Activated CD4-positive, alpha-beta T cell treated with anti-CD3 and anti-CD28 coated beads, Interleukin-2, amount 50 U/mL, for 48 hours (primary cell): ENCODE measurements around the gene ZSCAN31.
"Not testable (repeated sequence)": the region's sequence is repeated elsewhere in the genome, so short reads cannot be mapped to it uniquely, and the experiment has no call there.

Experiments
- DNase-seq, 2 experiments: peaks; one replicate each; pipeline ENCODE4 v3.0.0-alpha.2; 2020

ZSCAN31 gene

DNA sequence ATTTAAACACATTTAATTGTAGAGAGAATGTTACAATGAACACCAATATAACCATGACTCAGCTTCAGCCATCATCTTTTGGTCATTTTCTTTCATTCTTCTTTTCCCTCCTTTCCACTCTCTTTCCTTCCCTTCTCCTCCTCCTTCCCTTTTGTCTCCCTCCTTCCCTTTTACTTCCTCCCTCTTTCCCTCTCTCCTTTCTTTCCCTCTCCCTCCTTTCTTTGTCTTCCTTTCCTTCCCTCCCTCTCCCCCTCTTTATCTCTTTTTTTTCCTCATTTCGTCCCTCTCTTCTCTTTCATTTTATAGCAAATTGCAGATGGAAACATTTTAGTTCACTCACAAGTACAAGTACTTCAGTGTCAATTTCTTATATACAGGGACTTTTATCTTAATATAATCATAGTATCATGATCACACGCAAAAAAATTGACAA lies 15.6 kb upstream of the ZSCAN31 start:
- DNase-seq = no peak

DNA sequence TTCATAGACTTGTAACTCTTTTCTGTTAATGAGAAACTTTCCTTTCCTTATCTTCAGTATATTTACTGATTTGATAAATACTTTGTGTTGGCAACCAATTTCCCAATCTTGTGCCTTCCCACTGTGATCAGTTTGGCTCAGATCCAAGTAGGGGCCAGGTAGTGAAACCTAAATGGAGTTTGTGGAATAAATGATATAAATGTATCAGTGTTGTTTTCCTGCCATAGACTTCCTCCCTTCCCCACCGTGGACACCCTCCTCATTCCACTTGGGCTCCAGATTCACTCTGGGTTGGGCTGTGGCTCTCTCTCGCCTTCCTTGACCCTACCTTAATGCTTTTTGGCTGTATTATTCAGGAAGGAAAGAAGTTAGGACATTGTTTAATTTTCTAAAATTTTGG lies 15.1 kb upstream of the ZSCAN31 start:
- no peak for DNase-seq

DNA sequence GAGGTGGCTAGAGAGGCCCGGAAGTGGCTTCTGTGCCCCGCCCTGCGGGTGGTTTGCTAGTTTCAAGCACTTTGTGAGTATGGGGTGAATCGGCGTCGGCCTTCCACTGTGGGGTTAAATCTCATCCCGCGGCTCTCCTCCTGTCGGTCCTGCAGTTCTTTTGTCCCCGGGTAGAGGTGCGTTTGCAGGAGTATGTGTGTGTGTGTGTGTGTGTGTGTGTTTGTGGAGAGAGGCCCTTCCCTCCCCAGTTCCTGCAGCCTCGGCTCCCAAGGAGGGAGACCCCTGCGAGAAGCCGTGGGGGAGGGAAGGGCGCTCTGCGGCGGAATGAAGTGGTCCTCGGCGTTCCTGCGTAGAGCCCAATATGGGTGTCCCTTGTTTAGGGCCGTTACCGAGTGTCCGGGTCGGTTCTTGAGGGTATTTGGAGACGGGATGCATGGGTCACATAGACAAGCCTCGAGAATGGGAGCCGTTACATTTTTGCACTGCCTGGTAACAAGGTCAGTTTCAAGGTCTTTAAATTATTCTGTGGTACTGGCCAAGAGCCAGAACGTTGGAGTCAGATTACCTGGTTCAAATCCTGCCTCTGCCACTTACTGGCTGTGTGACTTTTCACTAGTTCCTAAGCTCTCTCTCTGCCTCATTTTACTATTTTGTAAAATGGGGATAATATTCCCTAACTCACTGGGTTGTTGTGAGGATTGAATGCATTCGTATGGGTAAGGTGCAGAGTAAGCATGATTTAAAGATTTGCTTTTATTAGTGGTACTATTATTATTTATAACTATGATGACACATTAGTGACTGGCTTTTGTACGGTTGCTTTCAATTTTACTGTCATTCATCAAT lies 14.2 kb upstream of the ZSCAN31 start, which contains the start of gene ZKSCAN3:
ZKSCAN3 (plus strand) TSS at position 56 of the 846 bp plus-strand sequence. CDS start 9,640 bp downstream, outside the sequence.
- DNase-seq = peak; percentile 85 to 90

DNA sequence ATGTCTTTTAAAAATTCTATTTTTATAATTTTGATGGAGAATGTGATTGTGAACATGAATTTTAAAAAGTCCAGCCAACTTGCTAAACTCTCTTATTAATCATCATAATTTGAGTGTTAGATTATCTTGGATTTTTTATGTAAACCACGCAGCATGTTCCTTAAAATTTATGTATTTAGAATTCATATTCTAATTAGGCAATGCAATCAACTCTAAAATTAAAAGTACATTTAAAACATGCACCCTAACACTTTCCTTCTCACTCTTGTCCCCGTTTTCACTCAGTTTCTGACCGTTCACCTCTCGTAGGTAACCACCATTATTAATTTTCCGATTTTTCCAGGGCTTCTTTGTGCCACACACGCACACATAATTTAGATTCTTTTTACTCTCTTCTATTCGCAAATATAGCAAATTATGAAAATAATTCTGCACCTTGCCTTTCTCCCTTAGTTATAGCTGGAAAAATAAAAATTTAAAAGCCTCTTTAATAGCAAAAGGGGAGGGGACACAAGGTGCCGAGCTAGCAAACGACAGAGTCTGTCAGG lies 13.5 kb upstream of the ZSCAN31 start:
- DNase-seq = no peak

DNA sequence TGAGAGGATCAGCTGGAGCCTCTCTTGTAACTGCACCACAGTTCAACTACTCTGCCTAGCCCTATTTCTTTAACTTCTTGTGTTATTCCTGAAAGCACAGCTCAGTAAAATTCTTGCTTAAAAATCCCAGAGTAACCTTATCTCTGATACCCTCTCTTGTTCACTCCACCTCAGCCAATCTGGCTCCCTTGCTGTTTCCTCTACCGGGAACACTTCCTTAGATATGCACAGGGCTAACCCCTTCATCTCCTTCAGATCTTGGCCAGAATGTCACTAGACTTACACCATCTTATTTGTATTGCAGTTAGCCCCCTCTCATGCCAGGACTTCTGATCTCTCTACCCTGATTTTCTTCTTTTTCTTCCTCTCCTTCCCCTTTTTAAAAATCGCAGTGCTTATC lies 11.2 kb upstream of the ZSCAN31 start:
- no peak for DNase-seq

DNA sequence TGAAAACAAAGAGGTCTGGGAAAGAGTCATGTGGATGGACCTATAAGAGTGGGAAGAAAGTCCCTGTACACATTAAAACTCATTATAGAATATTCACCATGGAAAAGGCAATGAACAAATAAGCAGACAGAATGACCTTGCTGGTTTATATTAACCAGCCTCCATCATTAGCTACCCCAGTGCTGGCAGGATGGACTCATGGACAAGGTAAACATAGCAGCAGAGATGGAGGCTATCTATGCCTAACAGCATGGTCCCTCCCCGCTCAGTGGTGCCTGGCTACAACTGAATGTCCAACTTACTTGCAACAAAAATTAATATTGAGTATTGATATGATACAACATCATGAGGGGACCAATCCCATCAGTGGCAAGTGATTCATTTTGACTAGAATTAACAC lies 9.3 kb upstream of the ZSCAN31 start:
- no peak for DNase-seq

DNA sequence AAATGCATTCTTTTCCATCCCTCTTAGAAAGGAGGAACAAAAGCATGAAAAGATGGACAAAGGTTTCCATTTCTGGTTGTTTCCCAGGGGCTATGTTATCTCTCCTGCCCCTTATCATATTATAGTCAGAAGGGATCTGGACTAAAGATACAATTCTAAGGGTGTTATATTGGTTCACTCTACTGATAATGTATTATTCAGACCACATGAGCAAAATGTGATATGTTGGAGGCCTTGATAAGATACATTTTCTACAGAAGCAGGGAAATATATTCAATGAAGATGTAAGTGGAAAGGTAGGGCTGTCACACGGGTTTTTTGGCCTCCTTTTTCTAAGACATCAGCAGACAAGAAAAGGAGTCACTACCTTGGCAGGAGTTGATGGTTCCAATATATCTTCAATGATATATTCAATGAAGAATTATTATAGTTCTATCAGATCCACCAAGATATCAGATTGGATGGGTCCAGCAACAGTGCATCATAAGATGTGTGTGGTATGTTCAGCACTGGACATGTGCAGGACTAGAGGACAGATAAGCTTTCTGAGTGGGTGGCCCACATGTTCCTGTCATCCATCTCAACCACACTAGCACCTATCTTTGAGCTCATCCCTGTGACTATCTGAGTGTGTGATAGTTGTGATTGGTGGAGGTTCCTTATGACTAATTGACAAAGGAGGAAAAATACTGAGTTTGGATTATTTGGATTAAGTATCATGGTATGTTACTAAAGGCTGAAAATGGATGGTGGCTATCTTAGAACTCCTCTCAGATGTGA lies 8.1 kb upstream of the ZSCAN31 start:
- DNase-seq = no peak

DNA sequence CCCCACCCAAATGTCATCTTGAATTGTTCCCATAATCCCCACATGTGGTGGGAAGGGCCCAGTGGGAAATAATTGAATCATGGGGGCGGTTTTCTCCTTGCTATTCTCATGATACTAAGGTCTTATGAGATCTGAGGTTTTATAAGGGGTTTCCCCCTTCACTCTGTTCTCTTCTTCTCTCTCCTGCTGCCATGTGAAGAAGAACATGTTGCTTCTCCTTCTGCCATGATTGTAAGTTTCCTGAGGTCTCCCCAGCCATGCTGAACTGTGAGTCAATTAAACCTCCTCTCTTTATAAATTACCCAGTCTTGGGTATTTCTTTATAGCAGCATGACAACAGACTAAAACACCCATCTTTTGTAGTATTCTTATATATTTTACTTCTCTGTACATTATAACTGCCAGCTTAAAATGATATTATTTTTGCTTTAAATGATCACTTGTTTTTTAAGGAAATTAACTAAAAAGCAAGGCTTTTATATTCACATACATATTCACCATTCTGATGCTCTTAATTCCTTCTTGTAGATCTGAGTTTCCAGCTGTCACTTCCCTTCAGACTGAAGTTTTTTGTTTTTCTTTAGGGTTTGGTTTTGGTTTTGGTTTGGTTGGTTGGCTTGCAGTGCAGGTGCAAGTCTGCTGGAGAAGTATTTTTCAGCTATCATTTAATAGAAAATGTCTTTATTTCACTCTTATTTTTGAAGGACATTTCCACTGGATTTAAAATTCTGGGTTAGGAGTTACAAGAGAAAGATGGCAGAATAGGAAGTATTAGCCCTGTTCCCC lies 4.6 kb upstream of the ZSCAN31 start:
- DNase-seq = no peak

DNA sequence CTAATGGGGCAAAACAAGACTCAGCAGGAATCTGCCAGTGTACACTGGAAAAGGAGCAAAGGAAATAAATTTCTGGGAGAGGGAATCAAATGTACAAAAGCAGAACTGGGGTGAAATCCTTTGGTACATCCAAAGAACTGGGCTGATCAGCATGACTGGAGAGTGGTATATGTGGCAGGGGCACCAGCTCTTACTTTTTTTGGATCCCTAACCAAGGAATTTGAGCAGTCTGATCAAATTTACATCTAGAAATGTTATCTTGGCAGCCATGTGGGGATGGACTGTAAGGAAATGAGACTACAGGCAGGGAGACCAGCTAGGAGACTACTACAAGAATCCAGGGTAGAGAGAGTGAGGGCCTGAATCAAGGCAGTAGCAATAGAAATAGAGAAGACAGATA lies 1.2 kb upstream of the ZSCAN31 start:
- DNase-seq = no peak

DNA sequence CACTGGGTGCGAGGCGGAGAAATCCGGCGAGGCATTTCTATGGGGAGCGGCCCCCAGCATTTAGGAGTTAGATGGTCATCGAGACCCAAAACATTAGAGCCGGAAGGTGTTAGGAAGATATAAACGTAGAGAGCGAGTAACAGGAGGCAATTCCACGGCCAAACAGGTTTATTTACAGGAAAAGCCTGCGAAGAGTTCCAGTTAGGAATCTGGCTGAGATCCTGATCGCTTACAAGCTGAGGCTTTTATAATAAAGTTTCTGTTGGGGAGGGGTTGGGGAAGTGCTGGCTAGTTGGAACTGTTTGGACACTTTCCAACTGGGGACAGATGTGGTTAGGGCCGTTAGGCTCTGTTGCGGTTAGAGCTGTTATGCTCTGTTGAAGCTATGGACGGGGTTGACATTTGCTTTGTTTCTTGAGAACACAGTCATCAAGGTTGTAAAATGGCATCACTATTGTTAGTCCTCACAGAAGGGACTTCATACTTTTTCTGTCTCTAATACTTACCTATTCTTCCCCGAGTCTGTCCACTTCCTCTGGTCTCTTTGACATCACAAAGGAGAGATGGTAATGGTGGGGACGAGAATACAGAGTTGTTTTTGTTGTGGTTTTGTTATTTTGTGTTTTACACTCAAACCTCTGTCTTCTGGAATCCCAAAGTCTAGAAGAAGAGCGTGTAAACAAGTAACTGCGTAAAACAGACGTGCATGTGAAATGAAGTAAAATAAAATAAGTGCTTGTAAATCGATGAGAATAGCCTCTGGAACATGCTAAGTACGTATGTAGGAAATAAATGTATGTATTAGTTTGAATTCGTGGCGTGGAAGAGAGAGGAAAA lies 554 bp upstream of the ZSCAN31 start:
- DNase-seq = peak in 1 of 2 experiments; percentile 9

DNA sequence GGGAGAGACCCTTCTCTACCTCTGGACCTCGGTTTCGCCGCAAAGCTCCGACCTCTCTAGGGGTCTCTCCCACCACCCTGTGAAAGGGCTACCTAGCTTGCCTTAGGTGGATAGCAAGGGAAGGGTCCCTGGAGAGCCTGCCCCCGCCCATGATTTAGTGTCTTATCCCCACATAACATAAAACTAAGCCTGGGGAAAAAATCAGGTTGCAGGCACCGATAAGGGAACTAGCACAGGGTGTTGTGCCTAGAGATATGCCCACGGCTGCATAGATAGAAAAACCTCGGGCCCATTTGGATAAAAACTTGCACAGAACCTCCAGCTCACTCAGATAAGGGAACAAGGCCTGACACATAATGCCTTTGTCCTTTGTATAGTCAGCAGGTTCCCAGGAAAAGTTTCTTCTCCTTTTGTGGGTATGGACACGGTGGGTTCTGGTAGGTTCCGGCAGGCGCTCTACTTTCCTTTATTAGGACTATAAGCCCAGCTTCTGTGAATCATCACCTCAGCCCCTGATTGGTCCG lies 846 bp downstream of the ZSCAN31 start:
- DNase-seq = no peak

DNA sequence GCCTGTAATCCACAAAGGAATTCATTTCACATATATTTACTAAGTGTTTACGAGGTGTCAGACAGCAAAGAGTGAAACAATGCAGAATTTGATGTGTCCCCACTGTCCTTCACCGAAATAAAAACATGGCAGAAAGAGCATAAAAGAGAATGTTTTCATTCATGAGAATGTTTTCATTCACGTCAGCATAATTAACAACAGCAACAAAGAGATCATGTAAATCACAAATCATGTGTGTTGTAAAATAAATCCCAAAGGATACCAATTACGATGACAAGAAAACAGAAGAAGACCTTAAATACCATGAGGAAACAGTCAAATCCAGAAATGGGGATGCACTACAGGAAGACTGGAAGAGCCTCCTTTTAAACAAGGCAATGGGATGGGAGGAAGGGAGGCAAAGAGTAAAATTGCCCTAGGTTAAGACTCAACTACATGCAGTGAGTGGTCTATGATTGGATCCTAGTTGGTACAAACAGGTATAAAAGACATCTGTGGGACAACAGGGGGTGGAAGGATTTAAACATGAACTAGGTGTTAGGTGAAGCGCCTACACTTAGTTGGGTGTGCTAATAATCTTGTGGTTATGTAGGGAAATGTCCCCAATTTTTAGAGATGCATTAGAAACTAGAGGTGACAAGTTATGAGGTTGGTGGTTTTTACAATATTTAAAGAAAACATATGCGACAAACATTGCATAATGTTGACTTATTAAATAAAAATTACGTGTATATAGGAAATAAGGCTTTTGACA lies 1.5 kb downstream of the ZSCAN31 start:
- no peak for DNase-seq

DNA sequence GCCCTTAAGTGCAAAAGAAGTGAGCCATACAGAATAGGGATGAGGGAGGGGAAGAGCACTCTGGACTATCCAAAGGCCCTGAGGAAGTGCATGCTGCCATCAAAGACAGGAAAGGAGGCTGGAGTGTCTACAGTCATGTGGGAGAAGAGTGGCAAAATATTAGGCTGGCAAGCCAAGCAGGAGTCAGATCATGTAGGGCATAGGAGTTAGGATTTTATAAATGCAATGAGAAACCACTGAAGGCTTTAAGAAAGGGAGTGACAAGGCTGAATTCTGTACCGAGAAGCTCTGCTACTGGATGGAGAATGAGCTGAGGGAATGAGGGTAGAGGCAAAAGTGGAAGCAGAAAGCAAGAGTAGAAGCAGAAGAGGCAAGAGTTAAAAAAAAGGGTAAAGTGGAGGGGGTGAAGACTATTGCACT lies 2.3 kb downstream of the ZSCAN31 start:
- DNase-seq = no peak

DNA sequence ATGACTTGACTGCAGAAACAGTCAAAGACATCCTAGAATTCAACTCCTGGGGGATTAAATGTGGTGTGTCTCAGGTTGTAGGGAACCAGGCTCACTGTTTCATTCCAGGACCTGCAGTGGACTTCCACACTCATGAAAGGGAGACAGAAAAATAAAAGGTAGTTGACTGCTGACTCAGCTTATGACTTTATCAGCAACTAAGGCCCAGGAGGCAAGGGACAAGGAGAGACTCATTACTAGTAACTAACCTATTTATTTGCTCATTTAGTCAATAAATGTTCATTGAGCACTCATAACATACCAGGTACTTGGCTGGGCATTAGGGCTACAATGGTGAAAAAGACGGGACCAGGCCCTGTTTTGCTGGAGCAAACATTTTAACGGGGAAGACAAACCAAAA lies 2.9 kb downstream of the ZSCAN31 start:
- no peak for DNase-seq

DNA sequence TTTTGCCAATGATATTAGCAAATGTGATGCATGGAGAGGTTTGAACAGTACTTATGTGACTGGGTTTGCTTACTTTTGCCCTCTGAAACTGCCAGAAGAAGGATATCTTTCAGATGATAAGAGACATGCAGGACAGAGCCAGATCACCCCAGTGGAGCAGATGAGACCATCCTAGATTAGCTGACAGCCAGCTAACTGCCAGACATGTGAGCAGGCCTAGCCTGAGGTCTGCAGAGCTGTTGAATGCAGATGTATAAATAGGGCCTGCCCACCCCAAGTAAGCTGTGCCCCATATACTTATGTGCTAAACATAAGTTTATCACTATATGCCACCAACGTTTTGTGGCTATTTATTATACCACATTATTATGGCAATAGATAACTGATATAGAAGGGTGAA lies 5.9 kb downstream of the ZSCAN31 start:
- DNase-seq = no peak

DNA sequence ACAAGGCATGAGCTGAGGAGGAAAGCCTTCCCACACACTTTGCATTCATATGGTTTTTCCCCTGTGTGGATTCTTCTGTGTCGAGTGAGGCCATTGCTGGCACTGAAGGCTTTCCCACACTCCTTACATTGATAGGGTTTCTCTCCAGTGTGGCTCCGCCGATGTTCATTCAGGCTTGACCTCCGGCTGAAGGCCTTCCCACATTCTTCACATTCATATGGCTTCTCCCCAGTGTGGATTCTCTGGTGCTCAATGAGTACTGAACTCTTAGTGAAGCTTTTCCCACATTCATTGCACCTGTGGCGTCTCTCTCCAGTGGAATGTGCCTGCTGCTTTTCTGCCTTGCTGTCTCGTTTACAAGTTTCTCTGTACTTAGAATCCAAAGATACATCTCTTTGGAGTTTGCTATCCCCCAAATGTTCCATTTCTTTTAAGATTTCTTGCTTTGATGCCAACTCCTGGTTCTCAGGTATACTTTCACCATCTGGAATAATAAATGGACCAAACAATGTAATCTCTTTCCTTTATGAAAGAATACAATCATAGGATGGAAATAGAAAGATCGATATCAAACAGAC lies 9.5 kb downstream of the ZSCAN31 start:
- DNase-seq = no peak

DNA sequence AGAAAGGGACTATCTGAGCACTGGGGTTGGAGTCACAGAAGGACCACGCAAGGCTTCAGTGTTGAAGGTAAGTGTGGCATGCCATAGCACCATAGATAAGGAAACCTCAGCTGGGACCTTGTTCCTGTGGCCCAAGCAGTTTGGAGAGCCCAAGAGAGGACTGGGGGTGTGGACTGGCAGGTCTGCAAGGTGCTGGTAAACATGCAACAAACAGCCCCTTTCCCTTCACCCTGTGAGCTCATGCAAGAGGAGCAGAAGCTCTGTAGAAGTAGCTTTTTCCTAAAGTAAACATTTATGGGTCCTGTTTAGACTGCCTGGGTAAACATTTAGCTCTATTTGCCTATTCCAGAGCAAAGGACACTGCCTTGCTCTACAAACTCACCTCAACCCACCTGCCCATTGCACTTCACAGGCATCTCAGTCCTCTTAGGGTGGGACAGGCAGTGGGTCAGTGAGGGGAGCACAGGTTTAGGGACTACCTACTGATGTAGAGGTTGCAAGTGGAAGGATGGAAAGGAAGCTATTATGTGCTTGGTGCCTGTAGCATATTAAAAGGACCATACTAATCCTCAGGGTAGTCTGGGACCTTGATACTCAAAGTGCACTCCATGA lies 12.0 kb downstream of the ZSCAN31 start:
- DNase-seq = no peak

DNA sequence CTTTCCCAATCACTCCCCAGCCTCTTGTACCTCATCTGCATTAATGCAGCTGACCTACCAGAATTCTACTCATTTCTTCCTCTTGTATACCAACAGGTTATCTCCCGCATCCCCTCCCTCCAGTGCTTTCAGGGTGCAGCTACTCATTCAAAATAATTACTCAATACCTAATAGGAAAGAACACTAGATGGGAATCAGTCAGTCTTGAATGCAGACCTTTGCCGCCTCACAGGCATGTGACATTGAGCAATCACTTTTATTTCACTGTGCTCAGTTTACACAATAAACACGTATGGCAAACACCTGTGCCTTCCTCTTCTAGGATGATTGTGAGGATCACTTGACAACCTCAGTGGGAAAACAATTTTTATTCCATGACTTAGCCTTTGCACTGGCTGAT lies 13.3 kb downstream of the ZSCAN31 start:
- DNase-seq = no peak

DNA sequence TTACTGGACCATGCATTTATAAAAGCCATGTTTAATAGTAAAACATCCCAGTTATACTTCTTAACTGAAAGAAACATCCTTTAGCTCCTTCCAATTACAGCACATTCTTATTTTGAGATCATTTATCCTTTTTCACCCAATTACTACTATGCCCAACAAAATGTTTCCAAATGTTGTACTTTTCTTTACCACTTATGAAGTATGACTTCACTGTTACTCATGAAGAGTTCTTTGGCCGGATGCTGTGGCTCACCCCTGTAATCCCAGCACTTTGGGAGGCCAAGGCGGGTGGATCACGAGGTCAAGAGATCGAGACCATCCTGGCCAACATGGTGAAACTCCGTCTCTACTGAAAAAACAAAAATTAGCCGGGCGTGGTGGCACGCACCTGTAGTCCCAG lies 18.1 kb downstream of the ZSCAN31 start:
- DNase-seq = not testable (repeated sequence)

DNA sequence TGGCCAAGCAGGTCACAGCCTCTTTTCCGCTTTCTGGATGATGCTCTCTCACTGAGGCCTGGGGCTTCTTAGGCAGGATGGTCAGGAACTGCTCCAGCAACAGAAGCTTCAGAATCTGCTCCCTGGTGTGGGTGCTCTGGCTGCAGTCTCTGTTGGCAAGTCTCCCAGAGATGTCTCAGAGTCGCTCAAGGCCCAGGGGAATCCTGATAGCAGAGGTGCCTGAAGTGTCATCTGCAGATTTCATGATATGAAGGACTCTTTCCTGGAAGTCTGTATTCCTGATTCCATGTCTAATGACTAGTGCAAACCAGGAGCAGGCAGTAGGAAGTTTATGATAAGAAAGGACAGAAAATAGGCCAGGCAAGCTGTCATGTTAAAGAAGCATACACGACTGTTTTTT lies 20.3 kb downstream of the ZSCAN31 start:
- no peak for DNase-seq
